Measurements from ENCODE around the gene CDK4. TPM values are rescaled to one million over a fixed set of nuclear protein-coding genes. Genes with fewer than 3 reads are reported as not detected.
A peak's percentile ranks its signal among the peaks of the same experiment; 100 is the strongest.

CDK4 gene
- total and polyA plus RNA-seq, 2 of the 4 experiments (the other 2 are of a cell fraction), result 261 to 297 TPM

DNA sequence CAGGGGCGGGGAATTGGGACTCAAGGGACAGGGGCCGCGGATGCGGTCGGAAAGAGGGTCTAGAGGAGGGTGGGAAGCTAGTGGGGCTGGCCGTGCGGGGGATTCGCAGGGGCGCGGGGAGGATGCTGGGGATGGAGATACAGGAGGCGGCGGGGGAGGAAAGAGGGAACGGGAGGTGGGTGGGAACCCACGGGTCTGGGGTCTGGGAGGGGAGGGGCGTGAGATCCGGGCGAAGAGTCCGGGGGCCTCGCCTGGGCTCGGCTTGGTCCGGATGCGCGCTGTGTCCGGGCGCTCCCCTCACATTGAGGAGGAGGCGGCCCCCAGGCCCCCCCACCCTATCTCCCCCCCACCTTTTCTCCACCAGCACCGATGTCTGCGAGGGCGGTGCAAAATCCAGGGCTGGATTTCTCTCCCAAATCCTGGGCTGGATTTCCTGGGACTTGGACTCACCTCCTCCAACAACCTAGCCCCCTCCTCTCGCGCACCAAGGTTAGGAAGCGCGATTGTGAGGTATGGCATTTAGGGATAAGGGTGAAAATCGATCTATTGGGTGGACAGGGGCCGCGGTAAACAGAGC is 13.4 kb downstream of the CDK4 start, which contains the start of gene AGAP2:
TSS of gene AGAP2 (minus strand) at position 82 of the 577 bp plus-strand sequence. CDS start 496 bp downstream, outside the sequence.
- peak within 1 kb of the TSS; percentile 73 for H3K4me2 ChIP-seq (ENCODE audit: low read depth, low read length)
- no peak within 1 kb of the TSS for H3K56ac ChIP-seq (ENCODE audit: extremely low read depth, insufficient read depth, low read length)
- H3K4me3 ChIP-seq (ENCODE audit: insufficient read depth, low read depth, low read length), result peak within 1 kb of the TSS; percentile 31
- H3K9ac ChIP-seq (ENCODE audit: low read depth, low read length), result no peak within 1 kb of the TSS
- no peaks in the 10 kb centered on the region for H3K9me1 ChIP-seq (ENCODE audit: insufficient read depth, low read length)
- H2BK5ac ChIP-seq (ENCODE audit: low read depth, low read length, poor library complexity, severe bottlenecking), result no peak within 1 kb of the TSS
- no peak within 1 kb of the TSS for H2BK20ac ChIP-seq (ENCODE audit: low read depth, low read length)
- peaks cover 2% of the 10 kb centered on the region; the same call in 1 of the 2 replicates for H3K9me3 ChIP-seq (ENCODE audit: control insufficient read depth, insufficient read depth, low read length)
- 0 out of 2 replicates have a peak, but pooled peaks cover 3% of the 10 kb centered on the region for H3K4me1 ChIP-seq (ENCODE audit: control insufficient read depth, insufficient read depth, low read length)
- peak within 1 kb of the TSS; percentile 55 for H2AK9ac ChIP-seq (replicated peaks; ENCODE audit: low read depth, low read length, poor library complexity)
- BruUV-seq (replicated peaks), result no TSS peak
- no peaks in the 10 kb centered on the region for H3K36me3 ChIP-seq (ENCODE audit: control insufficient read depth, insufficient read depth, low read length)
- no peak for ATAC-seq (ENCODE audit: low read depth)
- H3K79me1 ChIP-seq (ENCODE audit: low read depth in 1 of 2, low read length in 2 of 2), result no peaks in the 10 kb centered on the region
- H3K23ac ChIP-seq (ENCODE audit: low read depth, low read length), result 0 out of 2 replicates have a peak within 1 kb of the TSS, but pooled peaks have one; percentile 1
- H2AK5ac ChIP-seq (ENCODE audit: low read depth, low read length), result no peak within 1 kb of the TSS
- no peak within 1 kb of the TSS for H3K18ac ChIP-seq (ENCODE audit: low read depth, low read length)
- no peak within 1 kb of the TSS for H3K4ac ChIP-seq (ENCODE audit: low read depth, low read length)
- CTCF ChIA-PET, result no interaction called here
- no peak within 1 kb of the TSS for H2BK120ac ChIP-seq (ENCODE audit: low read depth, low read length)
- in situ Hi-C loops (cut with MboI; ENCODE audit: low sequenced_read_pairs) (loop anchor here (10.0 kb wide), 1 partner anchor 154 kb away; no protein-coding TSS in a partner anchor), dilution Hi-C loops (cut with HindIII; ENCODE audit: low sequenced_read_pairs, unreplicated experiment) (no loop called here), intact Hi-C loops (cut with micrococcal nuclease) (loop anchor here (5.0 kb wide), 1 partner anchor 156 kb away; no protein-coding TSS in a partner anchor)
- no peak within 1 kb of the TSS for H3K27ac ChIP-seq (ENCODE audit: insufficient read depth, low read length)
- no peak within 1 kb of the TSS for H3K14ac ChIP-seq (replicated peaks; ENCODE audit: low read depth, low read length)
- no peak within 1 kb of the TSS for H4K91ac ChIP-seq (ENCODE audit: insufficient read depth, low read depth, low read length)
- no peak within 1 kb of the TSS for H4K5ac ChIP-seq (ENCODE audit: low read depth, low read length)
- H3K27me3 ChIP-seq (ENCODE audit: control insufficient read depth, insufficient read depth, low read length), result peaks cover 81% of the 10 kb centered on the region
- TF ChIP-seq CHD1 (IDR thresholded peaks at IDR 0.05; ENCODE audit: low read depth, low read length) (no peak), MAZ (IDR thresholded peaks at IDR 0.05; ENCODE audit: borderline replicate concordance, low read depth, low read length) (peak; percentile 72), BHLHE40 (IDR thresholded peaks at IDR 0.05; ENCODE audit: low read depth, low read length) (no peak)
- 0% methylated on average over 10 of the region's 36 CpGs; no CpG with 5 or more reads in 1 of the 2 experiments for WGBS, 2 experiments (ENCODE audit: extremely low coverage in 2 of 2, insufficient read length in 1 of 2)
- POLR2A ChIA-PET (ENCODE audit: unreplicated experiment), result no interaction called here
- no peak within 1 kb of the TSS for H4K8ac ChIP-seq (ENCODE audit: low read depth in 2 of 2, low read length in 2 of 2)
- peak within 1 kb of the TSS; percentile 79 for H2AFZ ChIP-seq (replicated peaks; ENCODE audit: low read length, poor library complexity)
- H2BK15ac ChIP-seq (ENCODE audit: low read depth, low read length), result no peak within 1 kb of the TSS
- DNase-seq, result no peak
- 0 out of 2 replicates have a peak, but pooled peaks cover 3% of the 10 kb centered on the region for H4K20me1 ChIP-seq (ENCODE audit: insufficient read depth, low read length)

All from IMR-90 (cell line).